Aorta (tissue), 5 donors: ENCODE results near the gene CCT8. TPM values are rescaled to one million over a fixed set of nuclear protein-coding genes. Genes with fewer than 3 reads are reported as not detected.
A peak's percentile ranks its signal among the peaks of the same experiment; 100 is the strongest.
"Not testable (repeated sequence)": the region's sequence is repeated elsewhere in the genome, so short reads cannot be mapped to it uniquely, and the experiment has no call there.

ENCODE experiments used
- ATAC-seq: fragments of 200-7000 bp; cut with Tn5 transposase; one replicate; pipeline ENCODE4 v1.9.1; 2022; ENCODE audit warnings: moderate library complexity; ENCODE audit not compliant: low FRiP score
- DNase-seq, 2 donors: peaks; one replicate each; pipeline ENCODE4 v3.0.0-alpha.2; 2020
- H3K27ac ChIP-seq, 2 donors: one replicate each; pipeline ENCODE4 v1.5.1; 2013; ENCODE audit warnings: low read length in 2 of 2, mild to moderate bottlenecking in 2 of 2, moderate library complexity in 2 of 2, control low read depth in 1 of 2, inconsistent platforms in 1 of 2, low read depth in 1 of 2
- H3K27me3 ChIP-seq, 2 donors: one replicate each; pipeline ENCODE4 v1.6.1; 2013; ENCODE audit warnings: control low read depth in 1 of 2, low read length in 1 of 2, mild to moderate bottlenecking in 1 of 2, moderate library complexity in 1 of 2; ENCODE audit not compliant: insufficient read depth in 2 of 2, control insufficient read depth in 1 of 2
- H3K36me3 ChIP-seq, 2 donors: one replicate each; pipeline ENCODE4 v1.6.1; 2013; ENCODE audit warnings: control low read depth in 1 of 2, low read length in 1 of 2, mild to moderate bottlenecking in 1 of 2; ENCODE audit not compliant: insufficient read depth in 2 of 2, control insufficient read depth in 1 of 2
- H3K4me1 ChIP-seq, 2 donors: one replicate each; pipeline ENCODE4 v1.6.1; 2013; ENCODE audit warnings: low read length in 2 of 2, control low read depth in 1 of 2, mild to moderate bottlenecking in 1 of 2, moderate library complexity in 1 of 2; ENCODE audit not compliant: insufficient read depth in 2 of 2, control insufficient read depth in 1 of 2
- H3K4me3 ChIP-seq, 2 donors: one replicate each; pipeline ENCODE4 v1.5.1; 2013; ENCODE audit warnings: low read length in 2 of 2, control low read depth in 1 of 2, mild to moderate bottlenecking in 1 of 2
- H3K9me3 ChIP-seq: one replicate; pipeline ENCODE4 v1.6.1; 2013; ENCODE audit warnings: mild to moderate bottlenecking, low read length; ENCODE audit not compliant: control insufficient read depth
- WGBS, 2 donors: extraction: QIAGEN DNeasy Blood & Tissue Kit; methylation state at CpG; one replicate each; pipeline ENCODE4 v1.1.7; 2013; 5-methylcytosine and 5-hydroxymethylcytosine counted together
- intact Hi-C, 2 donors: fragments of 100-400 bp; cut with DNase I; formaldehyde crosslinking; loops; one replicate each; pipeline versions ENCODE4 v1.14.2 to v1.15.0; 2022
- polyA plus RNA-seq, 2 donors: library from polyadenylated mRNA; stranded (reverse); fragments of 200-250 nt; gene quantifications; one replicate each; pipeline ENCODE4 v1.2.3, GENCODE V29; 2013
- total RNA-seq, 2 donors: library from RNA; stranded (reverse); fragmentation: NEBNext Ultra II Directional; extraction: Animal tissue kit (Norgen Biotek cat#: 25700); gene quantifications; one replicate each; pipeline ENCODE4 v1.2.1, GENCODE V29; 2021
- donor health status: healthy with polysubstance abuse.
- donor health status: Bipolar disorder and iron deficiency.
- donor health status: DM: no; HTN: no; CAD: no.
- donor health status: DM: no; HTN: no; CAD: no.
- donor health status: DM: yes; HTN: yes; CAD: no.

Gene CCT8
- total and polyA plus RNA-seq, 4 donors, result 88.7 to 130 (median 118) TPM

DNA sequence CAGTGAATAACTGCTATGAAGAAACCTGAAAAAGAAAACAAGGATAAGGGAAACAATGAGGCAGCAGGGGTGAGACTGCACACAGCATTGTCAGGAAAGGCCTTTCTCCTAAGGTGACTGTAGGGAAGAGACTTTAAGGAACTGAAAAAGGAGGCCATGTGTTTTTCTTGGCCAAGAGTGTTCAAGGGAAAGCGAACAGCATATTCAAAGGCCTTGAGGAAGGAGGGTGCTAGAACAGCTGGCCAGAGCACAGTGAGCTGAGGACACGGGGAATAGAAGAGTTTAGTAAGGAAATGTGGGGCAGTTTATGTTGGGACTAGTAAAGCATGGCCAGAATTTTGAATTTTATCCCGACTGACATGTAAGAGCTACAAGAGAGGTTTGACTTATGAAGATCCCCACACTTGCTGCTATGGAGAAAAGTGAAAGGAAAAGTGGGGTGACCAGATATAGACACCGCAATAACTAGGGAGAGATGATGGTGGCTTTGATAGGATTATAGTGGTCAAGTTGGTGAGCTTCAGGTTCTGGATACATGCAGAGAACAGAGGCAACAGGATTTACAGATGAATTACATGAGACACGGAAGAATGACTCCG is 55.7 kb downstream of the CCT8 start:
- DNase-seq, result no peak
- 50 to 60% methylated on average over 6 of the region's 6 CpGs for WGBS, 2 donors
- intact Hi-C loops, result no loop called here
- no peaks in the 10 kb centered on the region for H3K27me3 ChIP-seq
- no peaks in the 10 kb centered on the region for H3K36me3 ChIP-seq
- H3K27ac ChIP-seq, result peak overlapping the region in 1 of 2 donors; percentile 33
- peak overlapping the region; percentile 65 to 80 for H3K4me3 ChIP-seq
- H3K4me1 ChIP-seq, result peaks cover 0 to 7% of the 10 kb centered on the region in 2 donors
- H3K9me3 ChIP-seq, result no peaks in the 10 kb centered on the region
- ATAC-seq, result no peak

DNA sequence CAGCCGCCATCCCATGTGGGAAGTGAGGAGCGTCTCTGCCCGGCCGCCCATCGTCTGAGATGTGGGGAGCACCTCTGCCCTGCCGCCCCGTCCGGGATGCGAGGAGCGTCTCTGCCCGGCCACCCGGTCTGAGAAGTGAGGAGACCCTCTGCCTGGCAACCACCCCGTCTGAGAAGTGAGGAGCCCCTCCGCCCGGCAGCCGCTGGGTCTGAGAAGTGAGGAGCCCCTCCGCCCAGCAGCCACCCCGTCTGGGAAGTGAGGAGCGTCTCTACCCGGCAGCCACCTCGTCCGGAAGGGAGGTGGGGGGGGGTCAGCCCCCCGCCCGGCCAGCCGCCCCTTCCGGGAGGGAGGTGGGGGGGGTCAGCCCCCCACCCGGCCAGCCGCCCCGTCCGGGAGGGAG is 62.2 kb downstream of the CCT8 start:
- ATAC-seq, DNase-seq, H3K36me3 ChIP-seq, intact Hi-C loops, H3K9me3 ChIP-seq, H3K4me1 ChIP-seq, H3K4me3 ChIP-seq, H3K27ac ChIP-seq, H3K27me3 ChIP-seq: not testable (repeated sequence)
- 88 to 93% methylated on average over 22 to 25 of the region's 30 CpGs for WGBS, 2 donors

DNA sequence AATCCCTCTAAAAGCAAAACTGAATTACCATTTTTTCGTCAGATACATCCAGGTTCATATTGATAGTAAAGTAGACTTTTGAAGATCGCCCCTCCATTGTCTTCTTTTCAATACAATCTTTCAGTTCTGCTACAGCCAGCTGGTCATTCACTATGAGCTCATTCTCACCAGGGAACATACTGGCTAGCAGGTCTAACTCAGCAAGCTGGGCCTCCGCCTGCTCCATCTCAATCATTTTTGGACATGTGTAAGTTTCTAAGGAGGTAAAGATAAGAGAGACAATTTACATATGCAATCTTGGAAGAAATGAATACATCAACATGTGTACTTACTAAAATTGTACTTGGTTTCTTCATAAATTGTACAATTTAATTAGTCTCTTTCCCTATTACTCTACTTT is 65.1 kb downstream of the CCT8 start:
- no peaks in the 10 kb centered on the region for H3K9me3 ChIP-seq
- H3K4me3 ChIP-seq, result no peak overlapping the region
- intact Hi-C loops, result no loop called here
- no peaks in the 10 kb centered on the region for H3K4me1 ChIP-seq
- peaks cover 0 to 3% of the 10 kb centered on the region in 2 donors for H3K36me3 ChIP-seq
- DNase-seq (no peak), ATAC-seq (no peak)
- 90 to 91% methylated on average over 3 of the region's 3 CpGs for WGBS, 2 donors
- no peaks in the 10 kb centered on the region for H3K27me3 ChIP-seq
- H3K27ac ChIP-seq, result no peak overlapping the region

DNA sequence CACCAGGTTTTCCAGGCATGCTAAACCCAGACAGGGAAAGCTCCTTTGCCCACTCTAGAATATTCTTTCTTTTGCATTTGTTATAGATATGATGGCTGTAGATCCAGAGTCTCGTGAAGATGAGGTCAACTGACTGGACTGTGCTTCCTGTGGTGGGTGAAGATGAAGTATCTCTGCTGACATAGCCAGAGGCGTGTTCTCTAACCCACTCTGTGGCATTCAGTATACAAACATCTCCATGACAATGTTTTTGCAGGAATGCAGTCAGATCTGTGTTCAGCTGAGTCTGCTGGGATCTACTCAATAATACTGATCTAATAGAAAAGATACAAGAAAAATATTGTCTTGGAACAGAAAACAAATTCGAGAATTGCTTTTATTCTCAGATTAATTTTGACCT is 65.6 kb downstream of the CCT8 start:
- Histone ChIP-seq H3K4me3 (no peak overlapping the region), H3K9me3 (no peaks in the 10 kb centered on the region), H3K4me1 (no peaks in the 10 kb centered on the region), H3K36me3 (peaks cover 0 to 3% of the 10 kb centered on the region in 2 donors), H3K27ac (no peak overlapping the region), H3K27me3 (no peaks in the 10 kb centered on the region)
- no peak for ATAC-seq
- no peak for DNase-seq
- WGBS, 2 donors, result 73 to 79% methylated on average over 3 of the region's 3 CpGs
- intact Hi-C loops, result no loop called here

DNA sequence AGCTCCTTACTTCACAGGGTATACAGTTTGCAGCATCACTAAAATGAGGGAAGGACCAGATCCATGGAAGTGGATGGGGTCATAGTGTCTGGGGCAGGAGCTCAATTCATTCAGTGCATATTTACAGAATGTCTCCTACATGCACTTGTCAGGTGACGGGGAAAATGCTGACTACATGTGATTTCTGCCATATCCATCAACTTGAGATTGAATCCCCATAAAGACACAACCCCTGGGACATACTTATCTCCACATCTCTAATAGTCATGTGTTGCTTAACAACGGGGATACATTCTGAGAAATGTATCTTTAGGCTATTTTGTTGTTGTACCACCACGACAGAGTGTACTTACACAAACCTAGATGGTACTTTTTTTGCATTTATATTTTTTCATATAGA is 66.3 kb downstream of the CCT8 start:
- intact Hi-C loops, result no loop called here
- DNase-seq (no peak), ATAC-seq (no peak)
- peaks cover 0 to 3% of the 10 kb centered on the region in 2 donors for H3K36me3 ChIP-seq
- no peaks in the 10 kb centered on the region for H3K4me1 ChIP-seq
- no peak overlapping the region for H3K27ac ChIP-seq
- no peaks in the 10 kb centered on the region for H3K9me3 ChIP-seq
- H3K4me3 ChIP-seq, result no peak overlapping the region
- 85 to 89% methylated on average over 3 of the region's 3 CpGs for WGBS, 2 donors
- no peaks in the 10 kb centered on the region for H3K27me3 ChIP-seq

Other genes starting within 250 kb of the CCT8 start
- gene LTN1, start 80.8 kb downstream of the CCT8 start, total RNA-seq, result 10 to 100 TPM; 34.4 to 36.8 TPM
- gene LTN1, start 80.8 kb downstream of the CCT8 start, polyA plus RNA-seq, result 1 to 10 TPM; 2.9 to 9.6 TPM
- 10 to 100 TPM; 13.9 to 16.1 TPM for gene RWDD2B, start 54.3 kb downstream of the CCT8 start, total RNA-seq
- 10 to 100 TPM; 26.7 to 27.2 TPM for gene RWDD2B, start 54.3 kb downstream of the CCT8 start, polyA plus RNA-seq
- gene USP16, start 49.0 kb downstream of the CCT8 start, total RNA-seq, result 10 to 100 TPM; 33.8 to 42.8 TPM
- 10 to 100 TPM; 38.7 to 39.8 TPM for gene USP16, start 49.0 kb downstream of the CCT8 start, polyA plus RNA-seq
- 10 to 100 TPM; 33.0 to 84.6 TPM for gene MAP3K7CL, start 57.0 kb upstream of the CCT8 start, total RNA-seq
- 10 to 100 TPM; 19.4 to 33.4 TPM for gene MAP3K7CL, start 57.0 kb upstream of the CCT8 start, polyA plus RNA-seq
- gene BACH1, start 225.3 kb upstream of the CCT8 start, total RNA-seq, result 100 to 1,000 TPM in 1 of 2 donors, 10 to 100 TPM in 1; 90.1 to 103 TPM
- 10 to 100 TPM; 12.1 to 14.8 TPM for gene BACH1, start 225.3 kb upstream of the CCT8 start, polyA plus RNA-seq